MCF 10A (cell line): ENCODE data around the gene MGAT5B. TPM values are rescaled to one million over a fixed set of nuclear protein-coding genes. Genes with fewer than 3 reads are reported as not detected.

ENCODE experiments used
- BruUV-seq: library from RNA; stranded (reverse); fragments of 400-500 nt; replicated peaks from 2 replicates; lab custom pipeline; 2021; lab: Mats Ljungman, UMichigan
- CTCF ChIA-PET: fragments of 300-600 bp; sonication (Branson Sonifier 250); formaldehyde crosslinking; extraction: SDS; loops from one replicate; lab custom pipeline; 2021; ENCODE audit warnings: antibody characterized with exemption, inconsistent platforms; lab: Yijun Ruan, JAX
- POLR2A ChIA-PET: fragments of 300-600, 350-650 bp; sonication (Branson Sonifier 250); formaldehyde crosslinking; extraction: SDS; loops from one replicate; lab custom pipeline; 2020; ENCODE audit warnings: antibody characterized with exemption, inconsistent platforms; lab: Yijun Ruan, JAX
- DNase-seq: peaks from one replicate; pipeline ENCODE4 v3.0.0-alpha.2; 2018; ENCODE audit not compliant: unreplicated experiment
- H3K27ac Mint-ChIP-seq: one replicate; pipeline ENCODE4 v1.8.0; 2022; ENCODE audit warnings: mild to moderate bottlenecking, low read depth, mixed read lengths; ENCODE audit not compliant: unreplicated experiment
- H3K27me3 Mint-ChIP-seq: one replicate; pipeline ENCODE4 v1.8.0; 2022; ENCODE audit warnings: mixed read lengths; ENCODE audit not compliant: insufficient read depth, unreplicated experiment
- H3K36me3 Mint-ChIP-seq: one replicate; pipeline ENCODE4 v1.8.0; 2022; ENCODE audit warnings: mild to moderate bottlenecking, moderate library complexity, mixed read lengths; ENCODE audit not compliant: insufficient read depth, unreplicated experiment
- H3K4me1 Mint-ChIP-seq: one replicate; pipeline ENCODE4 v1.8.0; 2022; ENCODE audit warnings: mixed read lengths; ENCODE audit not compliant: insufficient read depth, unreplicated experiment
- H3K4me3 Mint-ChIP-seq: one replicate; pipeline ENCODE4 v1.8.0; 2022; ENCODE audit warnings: mild to moderate bottlenecking, moderate library complexity, mixed read lengths; ENCODE audit not compliant: unreplicated experiment
- H3K9me3 Mint-ChIP-seq: one replicate; pipeline ENCODE4 v1.8.0; 2022; ENCODE audit warnings: mixed read lengths; ENCODE audit not compliant: unreplicated experiment
- intact Hi-C: fragments of 100-400 bp; cut with micrococcal nuclease; formaldehyde crosslinking; loops from 2 replicates; pipeline ENCODE4 v1.14.1; 2022
- total RNA-seq: library from RNA; stranded (reverse); gene quantifications from 2 replicates; pipeline ENCODE4 v1.2.3, GENCODE V29; 2022
- TF ChIP-seq, protein P1 (sequence below): fragments of 200-600 bp; IDR thresholded peaks from one replicate; pipeline ENCODE4 v1.8.0; 2022; ENCODE audit warnings: antibody characterized with exemption, mild to moderate bottlenecking; ENCODE audit not compliant: unreplicated experiment

The MGAT5B gene
- total RNA-seq, 1 experiment from 2014 or later, result 1.7 TPM

DNA sequence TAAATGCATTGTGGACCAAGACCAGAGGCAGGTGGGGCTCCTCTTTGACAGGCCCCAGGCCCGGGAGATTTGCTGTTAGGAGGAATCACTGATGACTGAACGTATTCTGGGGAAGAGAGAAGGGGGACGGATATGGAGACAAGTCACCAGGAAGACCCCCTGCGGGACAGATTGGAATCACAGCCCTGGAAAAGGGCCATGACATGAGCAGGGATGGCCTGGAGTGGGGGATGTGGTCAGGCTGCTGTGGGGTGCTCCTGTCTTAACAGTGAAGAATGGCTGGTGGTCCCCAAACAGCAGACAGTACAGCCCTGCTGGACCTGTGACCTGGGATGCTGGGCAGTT lies 23.7 kb upstream of the MGAT5B start:
- no peaks in the 10 kb centered on the region for H3K36me3 Mint-ChIP-seq
- POLR2A ChIA-PET, result no interaction called here
- BruUV-seq, result no TSS peak
- H3K27me3 Mint-ChIP-seq, result peaks cover 67% of the 10 kb centered on the region
- DNase-seq, result no peak
- no peaks in the 10 kb centered on the region for H3K9me3 Mint-ChIP-seq
- intact Hi-C loops, result no loop called here
- H3K4me1 Mint-ChIP-seq, result peaks cover 9% of the 10 kb centered on the region
- no peak overlapping the region for H3K4me3 Mint-ChIP-seq
- CTCF ChIA-PET, result no interaction called here
- TF ChIP-seq, protein P1, sequence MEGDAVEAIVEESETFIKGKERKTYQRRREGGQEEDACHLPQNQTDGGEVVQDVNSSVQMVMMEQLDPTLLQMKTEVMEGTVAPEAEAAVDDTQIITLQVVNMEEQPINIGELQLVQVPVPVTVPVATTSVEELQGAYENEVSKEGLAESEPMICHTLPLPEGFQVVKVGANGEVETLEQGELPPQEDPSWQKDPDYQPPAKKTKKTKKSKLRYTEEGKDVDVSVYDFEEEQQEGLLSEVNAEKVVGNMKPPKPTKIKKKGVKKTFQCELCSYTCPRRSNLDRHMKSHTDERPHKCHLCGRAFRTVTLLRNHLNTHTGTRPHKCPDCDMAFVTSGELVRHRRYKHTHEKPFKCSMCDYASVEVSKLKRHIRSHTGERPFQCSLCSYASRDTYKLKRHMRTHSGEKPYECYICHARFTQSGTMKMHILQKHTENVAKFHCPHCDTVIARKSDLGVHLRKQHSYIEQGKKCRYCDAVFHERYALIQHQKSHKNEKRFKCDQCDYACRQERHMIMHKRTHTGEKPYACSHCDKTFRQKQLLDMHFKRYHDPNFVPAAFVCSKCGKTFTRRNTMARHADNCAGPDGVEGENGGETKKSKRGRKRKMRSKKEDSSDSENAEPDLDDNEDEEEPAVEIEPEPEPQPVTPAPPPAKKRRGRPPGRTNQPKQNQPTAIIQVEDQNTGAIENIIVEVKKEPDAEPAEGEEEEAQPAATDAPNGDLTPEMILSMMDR, result no peak
- H3K27ac Mint-ChIP-seq, result no peak overlapping the region

DNA sequence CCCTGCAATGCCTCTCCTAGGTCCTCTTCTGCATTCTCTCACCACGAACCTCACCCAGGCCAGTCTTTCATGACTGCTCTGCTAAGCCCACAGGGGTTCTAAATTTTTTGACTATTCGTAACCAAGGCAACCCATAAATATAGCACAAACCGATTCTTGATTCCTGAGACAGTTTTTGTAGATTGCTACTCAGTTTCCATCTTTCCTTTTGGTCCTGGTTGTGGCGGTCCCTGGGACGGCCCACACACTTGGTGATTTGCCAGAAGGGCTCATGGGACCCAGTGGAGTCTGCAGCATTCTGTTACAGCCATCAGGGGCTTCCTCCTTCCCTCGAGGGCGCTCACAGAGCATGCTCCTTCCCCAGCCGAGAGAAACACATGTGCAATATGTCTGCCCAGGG lies 23.4 kb upstream of the MGAT5B start:
- TF ChIP-seq, protein P1, result no peak
- Mint-ChIP-seq H3K4me3 (no peak overlapping the region), H3K27me3 (peaks cover 66% of the 10 kb centered on the region), H3K9me3 (no peaks in the 10 kb centered on the region), H3K4me1 (peaks cover 9% of the 10 kb centered on the region), H3K36me3 (no peaks in the 10 kb centered on the region), H3K27ac (no peak overlapping the region)
- DNase-seq, result no peak
- intact Hi-C loops, result no loop called here
- CTCF ChIA-PET, result interaction anchor here (2.2 kb wide), 1 partner anchor 212 kb away, joined by 11 read pairs; no protein-coding TSS in a partner anchor
- BruUV-seq, result no TSS peak
- POLR2A ChIA-PET, result no interaction called here

DNA sequence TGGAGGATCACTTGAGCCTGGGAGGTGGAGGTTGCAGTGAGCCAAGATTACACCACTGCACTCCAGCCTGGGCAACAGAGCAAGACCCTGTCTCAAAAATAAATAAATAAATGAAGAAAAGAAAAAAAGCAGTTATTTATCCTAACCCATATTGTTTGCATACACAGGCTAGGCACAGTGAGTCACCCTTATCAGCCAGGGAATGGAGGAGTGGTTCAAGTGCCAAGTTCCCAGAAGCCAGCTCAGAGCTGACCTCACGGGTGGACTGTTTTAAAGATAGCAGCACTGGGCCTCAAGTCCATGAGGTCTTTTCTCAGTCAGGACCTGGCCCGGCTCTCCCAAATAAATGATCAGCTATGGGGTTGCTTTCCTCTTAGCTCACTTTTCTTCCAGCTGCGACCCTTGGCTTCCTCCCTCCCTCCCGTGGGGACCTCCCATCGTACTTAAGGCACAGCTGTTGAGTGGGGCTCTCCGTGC lies 22.6 kb upstream of the MGAT5B start:
- Mint-ChIP-seq H3K9me3 (no peaks in the 10 kb centered on the region), H3K27me3 (peaks cover 59% of the 10 kb centered on the region), H3K4me3 (no peak overlapping the region), H3K27ac (no peak overlapping the region), H3K36me3 (no peaks in the 10 kb centered on the region), H3K4me1 (peaks cover 5% of the 10 kb centered on the region)
- DNase-seq, result no peak
- TF ChIP-seq, protein P1, result no peak
- intact Hi-C loops, result no loop called here
- CTCF ChIA-PET, result interaction anchor here (1.2 to 2.2 kb wide), 2 partner anchors 22 to 211 kb away, joined by 4 to 11 read pairs; no protein-coding TSS in a partner anchor
- POLR2A ChIA-PET, result no interaction called here
- BruUV-seq, result no TSS peak

DNA sequence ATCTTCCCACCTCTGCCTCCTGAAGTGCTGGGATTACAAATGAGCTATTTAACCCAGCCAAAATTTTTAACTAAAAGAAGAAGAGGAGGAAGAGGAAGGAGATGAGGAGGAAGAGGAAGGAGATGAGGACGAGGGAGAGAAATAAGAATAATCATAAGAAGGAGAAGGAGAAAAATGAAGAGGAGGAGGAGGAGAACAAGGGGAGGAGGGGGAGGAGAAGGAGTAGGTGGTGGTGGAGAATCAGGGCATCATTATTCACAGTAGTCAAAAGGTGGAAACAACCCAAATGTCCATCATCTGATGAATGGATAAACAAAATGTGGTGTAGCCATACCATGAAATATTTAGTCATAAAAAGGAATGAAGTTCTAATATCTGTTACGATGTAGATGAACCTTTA lies 21.2 kb upstream of the MGAT5B start:
- POLR2A ChIA-PET, result interaction anchor here (0.6 kb wide), 1 partner anchor 604 kb away, joined by 3 read pairs; no protein-coding TSS in a partner anchor
- Mint-ChIP-seq H3K27ac (no peak overlapping the region), H3K4me1 (no peaks in the 10 kb centered on the region), H3K4me3 (no peak overlapping the region), H3K27me3 (peaks cover 50% of the 10 kb centered on the region), H3K9me3 (no peaks in the 10 kb centered on the region), H3K36me3 (no peaks in the 10 kb centered on the region)
- TF ChIP-seq, protein P1, result no peak
- intact Hi-C loops, result no loop called here
- DNase-seq, result no peak
- CTCF ChIA-PET, result interaction anchor here (0.7 to 2.2 kb wide), 3 partner anchors 35 to 210 kb away, joined by 3 to 11 read pairs (median 4); no protein-coding TSS in a partner anchor
- no TSS peak for BruUV-seq
